ENCODE measurements around the gene PLLP. TPM values are rescaled to one million over a fixed set of nuclear protein-coding genes. Genes with fewer than 3 reads are reported as not detected.

PLLP gene
- total RNA-seq, 2 donors from 2014 or later: 5.9 to 9.1 TPM

- peaks cover 30% of the 10 kb centered on the region for H3K36me3 ChIP-seq (ENCODE audit: control insufficient read depth, insufficient read depth, low read length)
- H3K9ac ChIP-seq (ENCODE audit: extremely low read depth, low read length, poor library complexity, severe bottlenecking): peak overlapping the region; percentile 66
- H3K27ac ChIP-seq (ENCODE audit: low read depth, low read length): peak overlapping the region; percentile 84
- no peaks in the 10 kb centered on the region for H3K9me3 Mint-ChIP-seq
- no peaks in the 10 kb centered on the region for H3K27me3 Mint-ChIP-seq (ENCODE audit: insufficient read depth)
- no peak for DNase-seq
- H3K4me3 Mint-ChIP-seq: peak overlapping the region; percentile 69
- no peaks in the 10 kb centered on the region for H3K9me3 ChIP-seq (ENCODE audit: control insufficient read depth, low read length)
- H3K4me3 ChIP-seq (ENCODE audit: low read length): peak overlapping the region; percentile 83
- H3K36me3 Mint-ChIP-seq (ENCODE audit: low read depth): peaks cover 17% of the 10 kb centered on the region
- TF ChIP-seq, protein P1, sequence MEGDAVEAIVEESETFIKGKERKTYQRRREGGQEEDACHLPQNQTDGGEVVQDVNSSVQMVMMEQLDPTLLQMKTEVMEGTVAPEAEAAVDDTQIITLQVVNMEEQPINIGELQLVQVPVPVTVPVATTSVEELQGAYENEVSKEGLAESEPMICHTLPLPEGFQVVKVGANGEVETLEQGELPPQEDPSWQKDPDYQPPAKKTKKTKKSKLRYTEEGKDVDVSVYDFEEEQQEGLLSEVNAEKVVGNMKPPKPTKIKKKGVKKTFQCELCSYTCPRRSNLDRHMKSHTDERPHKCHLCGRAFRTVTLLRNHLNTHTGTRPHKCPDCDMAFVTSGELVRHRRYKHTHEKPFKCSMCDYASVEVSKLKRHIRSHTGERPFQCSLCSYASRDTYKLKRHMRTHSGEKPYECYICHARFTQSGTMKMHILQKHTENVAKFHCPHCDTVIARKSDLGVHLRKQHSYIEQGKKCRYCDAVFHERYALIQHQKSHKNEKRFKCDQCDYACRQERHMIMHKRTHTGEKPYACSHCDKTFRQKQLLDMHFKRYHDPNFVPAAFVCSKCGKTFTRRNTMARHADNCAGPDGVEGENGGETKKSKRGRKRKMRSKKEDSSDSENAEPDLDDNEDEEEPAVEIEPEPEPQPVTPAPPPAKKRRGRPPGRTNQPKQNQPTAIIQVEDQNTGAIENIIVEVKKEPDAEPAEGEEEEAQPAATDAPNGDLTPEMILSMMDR (conservative IDR thresholded peaks at IDR 0.05): no peak
- WGBS, 2 experiments (ENCODE audit: insufficient coverage in 1 of 2, insufficient read length in 1 of 2): 8 to 12% methylated on average over 7 to 28 of the region's 28 CpGs
- H3K27ac Mint-ChIP-seq: no peak overlapping the region
- no peaks in the 10 kb centered on the region for H3K4me1 ChIP-seq (ENCODE audit: control insufficient read depth, insufficient read depth, low read length)
- peaks cover 10% of the 10 kb centered on the region for H3K4me1 Mint-ChIP-seq
- H3K27me3 ChIP-seq (ENCODE audit: control insufficient read depth, insufficient read depth, low read length, poor library complexity, severe bottlenecking): no peaks in the 10 kb centered on the region
These were observed 38.9 kb downstream of the PLLP start for GRCh38 chr16:57245472-57246113.

- Mint-ChIP-seq H3K4me3 (peak within 1 kb of the TSS; percentile 69), H3K36me3 (ENCODE audit: low read depth) (peaks cover 17% of the 10 kb centered on the region), H3K4me1 (peaks cover 10% of the 10 kb centered on the region), H3K9me3 (no peaks in the 10 kb centered on the region), H3K27me3 (ENCODE audit: insufficient read depth) (no peaks in the 10 kb centered on the region), H3K27ac (peak within 1 kb of the TSS; percentile 98)
- DNase-seq: peak; percentile 99
- Histone ChIP-seq H3K27me3 (ENCODE audit: control insufficient read depth, insufficient read depth, low read length, poor library complexity, severe bottlenecking) (no peaks in the 10 kb centered on the region), H3K4me3 (ENCODE audit: low read length) (peak within 1 kb of the TSS; percentile 83), H3K4me1 (ENCODE audit: control insufficient read depth, insufficient read depth, low read length) (no peaks in the 10 kb centered on the region), H3K9ac (ENCODE audit: extremely low read depth, low read length, poor library complexity, severe bottlenecking) (peak within 1 kb of the TSS; percentile 66), H3K9me3 (ENCODE audit: control insufficient read depth, low read length) (no peaks in the 10 kb centered on the region), H3K36me3 (ENCODE audit: control insufficient read depth, insufficient read depth, low read length) (peaks cover 29% of the 10 kb centered on the region), H3K27ac (ENCODE audit: low read depth, low read length) (peak within 1 kb of the TSS; percentile 84)
- 0 to 1% methylated on average over 32 to 77 of the region's 77 CpGs for WGBS, 2 experiments (ENCODE audit: insufficient coverage in 1 of 2, insufficient read length in 1 of 2)
- TF ChIP-seq, protein P1 (conservative IDR thresholded peaks at IDR 0.05): peak; percentile 44
These were observed 39.6 kb downstream of the PLLP start, which contains the start of gene ARL2BP for GRCh38 chr16:57244767-57245471. TSS of gene ARL2BP (plus strand) at chr16:57245259. CDS start at chr16:57245368, 109 bp downstream.

DNA sequence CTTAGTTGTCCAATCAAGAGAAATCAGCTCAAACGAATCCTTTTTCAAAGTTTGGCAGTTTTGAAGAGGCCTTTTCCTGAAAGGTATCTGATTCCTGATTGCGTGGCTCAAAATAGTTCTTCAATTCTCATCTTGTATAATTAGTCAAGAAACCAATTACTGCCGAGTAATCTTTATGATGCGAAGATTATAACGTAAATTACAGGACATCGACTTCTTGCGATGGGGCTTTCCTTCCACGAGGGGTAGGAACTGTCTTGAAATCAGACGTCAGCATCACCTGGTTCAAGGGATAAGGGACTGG, 40.1 kb downstream of the PLLP start:
- peaks cover 15% of the 10 kb centered on the region for H3K36me3 Mint-ChIP-seq (ENCODE audit: low read depth)
- TF ChIP-seq, protein P1 (conservative IDR thresholded peaks at IDR 0.05): no peak
- H3K9me3 Mint-ChIP-seq: no peaks in the 10 kb centered on the region
- H3K4me3 Mint-ChIP-seq: peak overlapping the region; percentile 69
- no peaks in the 10 kb centered on the region for H3K4me1 ChIP-seq (ENCODE audit: control insufficient read depth, insufficient read depth, low read length)
- H3K27me3 Mint-ChIP-seq (ENCODE audit: insufficient read depth): no peaks in the 10 kb centered on the region
- 26 to 28% methylated on average over 8 to 9 of the region's 9 CpGs for WGBS, 2 experiments (ENCODE audit: insufficient coverage in 1 of 2, insufficient read length in 1 of 2)
- H3K4me3 ChIP-seq (ENCODE audit: low read length): peak overlapping the region; percentile 83
- H3K27ac Mint-ChIP-seq: peak overlapping the region; percentile 98
- H3K36me3 ChIP-seq (ENCODE audit: control insufficient read depth, insufficient read depth, low read length): peaks cover 29% of the 10 kb centered on the region
- DNase-seq: no peak
- no peaks in the 10 kb centered on the region for H3K27me3 ChIP-seq (ENCODE audit: control insufficient read depth, insufficient read depth, low read length, poor library complexity, severe bottlenecking)
- H3K4me1 Mint-ChIP-seq: peaks cover 10% of the 10 kb centered on the region
- no peaks in the 10 kb centered on the region for H3K9me3 ChIP-seq (ENCODE audit: control insufficient read depth, low read length)
- peak overlapping the region; percentile 57 for H3K9ac ChIP-seq (ENCODE audit: extremely low read depth, low read length, poor library complexity, severe bottlenecking)
- no peak overlapping the region for H3K27ac ChIP-seq (ENCODE audit: low read depth, low read length)
